HEK293T (cell line): Measurements from ENCODE around the gene CDC40.

Experiments used
- FOXA1 ChIP-seq: fragments of 450-650 bp; IDR thresholded peaks from 2 replicates; pipeline ENCODE4 v1.6.1; 2016; ENCODE audit warnings: mild to moderate bottlenecking
- FOXK2 ChIP-seq: fragments of 450-650 bp; IDR thresholded peaks from 2 replicates; pipeline ENCODE4 v1.6.1; 2016; ENCODE audit warnings: mild to moderate bottlenecking
- LEF1 ChIP-seq: fragments of 450-650 bp; IDR thresholded peaks from 2 replicates; pipeline ENCODE4 v1.6.1; 2017; ENCODE audit warnings: mild to moderate bottlenecking, borderline replicate concordance
- SP1 ChIP-seq: fragments of 450-650 bp; IDR thresholded peaks from 2 replicates; pipeline ENCODE4 v1.6.1; 2017

GRCh38 chr6:110195639-110196038 lies 15.4 kb downstream of the CDC40 start:
- TF ChIP-seq SP1 (no peak), FOXA1 (no peak), FOXK2 (no peak), LEF1 (no peak)
